ENCODE data around the gene KCNN3.
A peak's percentile ranks its signal among the peaks of the same experiment; 100 is the strongest.

KCNN3 gene

DNA sequence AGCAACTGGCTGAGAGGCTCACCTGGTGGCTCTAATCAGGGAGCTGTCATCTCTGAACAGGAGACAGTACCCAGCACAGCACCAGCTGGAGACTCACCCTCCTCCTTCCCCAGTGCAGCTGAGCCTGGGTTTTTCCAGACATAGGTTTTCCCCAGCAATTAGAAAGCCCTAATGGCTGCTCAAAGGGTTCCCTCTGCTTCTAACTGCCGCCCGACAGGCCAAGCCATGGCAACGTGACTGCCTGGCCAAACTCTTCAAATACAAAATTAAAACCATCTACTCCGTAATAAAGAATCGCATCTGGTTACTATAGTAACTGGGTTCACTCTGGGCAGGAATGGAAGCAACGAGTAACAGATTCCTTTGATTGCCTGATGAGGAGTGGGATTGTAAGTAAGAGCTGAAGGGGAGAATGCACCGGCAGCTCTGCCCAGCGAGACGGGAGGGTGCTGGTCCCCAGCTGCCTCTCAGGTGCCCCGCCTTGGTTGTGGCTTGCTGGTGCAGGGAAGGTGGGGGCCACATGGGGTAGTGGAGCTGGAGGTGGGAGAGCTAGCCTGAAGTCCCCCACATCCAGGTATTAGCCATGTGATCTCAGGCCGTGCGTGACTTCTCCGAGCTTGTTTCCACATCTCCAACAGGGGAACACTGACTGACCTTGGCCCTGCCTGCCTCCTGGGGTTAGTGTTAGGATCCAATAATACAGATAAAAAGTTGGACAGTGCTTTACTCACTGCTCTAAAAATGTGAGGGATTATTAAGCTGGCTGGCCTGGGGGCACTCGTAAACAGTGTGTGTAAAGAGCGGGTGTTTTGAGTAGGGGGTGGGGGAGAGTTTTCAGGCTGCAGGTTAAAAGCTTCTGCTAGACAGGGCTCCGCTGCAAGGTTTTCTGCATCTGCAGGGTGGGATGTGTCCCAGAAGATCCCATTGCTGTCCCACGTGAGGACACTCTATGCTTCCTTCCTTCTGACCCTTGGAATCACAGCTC lies 94.2 kb downstream of the KCNN3 start (continued):
- TF ChIP-seq, protein P1, sequence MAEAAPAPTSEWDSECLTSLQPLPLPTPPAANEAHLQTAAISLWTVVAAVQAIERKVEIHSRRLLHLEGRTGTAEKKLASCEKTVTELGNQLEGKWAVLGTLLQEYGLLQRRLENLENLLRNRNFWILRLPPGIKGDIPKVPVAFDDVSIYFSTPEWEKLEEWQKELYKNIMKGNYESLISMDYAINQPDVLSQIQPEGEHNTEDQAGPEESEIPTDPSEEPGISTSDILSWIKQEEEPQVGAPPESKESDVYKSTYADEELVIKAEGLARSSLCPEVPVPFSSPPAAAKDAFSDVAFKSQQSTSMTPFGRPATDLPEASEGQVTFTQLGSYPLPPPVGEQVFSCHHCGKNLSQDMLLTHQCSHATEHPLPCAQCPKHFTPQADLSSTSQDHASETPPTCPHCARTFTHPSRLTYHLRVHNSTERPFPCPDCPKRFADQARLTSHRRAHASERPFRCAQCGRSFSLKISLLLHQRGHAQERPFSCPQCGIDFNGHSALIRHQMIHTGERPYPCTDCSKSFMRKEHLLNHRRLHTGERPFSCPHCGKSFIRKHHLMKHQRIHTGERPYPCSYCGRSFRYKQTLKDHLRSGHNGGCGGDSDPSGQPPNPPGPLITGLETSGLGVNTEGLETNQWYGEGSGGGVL (tag by site-specific recombination; IDR thresholded peaks at IDR 0.05), result no peak
- TF ChIP-seq GLIS2 (tag by site-specific recombination; IDR thresholded peaks at IDR 0.05), result no peak
- no peak for TF ChIP-seq ZBTB21 (tag by site-specific recombination; IDR thresholded peaks at IDR 0.05)
- no peak for TF ChIP-seq ZSCAN16 (tag by site-specific recombination; IDR thresholded peaks at IDR 0.05)
- TF ChIP-seq, protein P2, sequence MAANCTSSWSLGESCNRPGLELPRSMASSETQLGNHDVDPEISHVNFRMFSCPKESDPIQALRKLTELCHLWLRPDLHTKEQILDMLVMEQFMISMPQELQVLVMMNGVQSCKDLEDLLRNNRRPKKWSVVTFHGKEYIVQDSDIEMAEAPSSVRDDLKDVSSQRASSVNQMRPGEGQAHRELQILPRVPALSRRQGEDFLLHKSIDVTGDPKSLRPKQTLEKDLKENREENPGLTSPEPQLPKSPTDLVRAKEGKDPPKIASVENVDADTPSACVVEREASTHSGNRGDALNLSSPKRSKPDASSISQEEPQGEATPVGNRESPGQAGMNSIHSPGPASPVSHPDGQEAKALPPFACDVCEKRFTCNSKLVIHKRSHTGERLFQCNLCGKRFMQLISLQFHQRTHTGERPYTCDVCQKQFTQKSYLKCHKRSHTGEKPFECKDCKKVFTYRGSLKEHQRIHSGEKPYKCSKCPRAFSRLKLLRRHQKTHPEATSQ (tag by site-specific recombination; IDR thresholded peaks at IDR 0.05), result no peak
- TF ChIP-seq ZNF2 (tag by site-specific recombination; IDR thresholded peaks at IDR 0.05), result no peak
- TF ChIP-seq, protein P3, sequence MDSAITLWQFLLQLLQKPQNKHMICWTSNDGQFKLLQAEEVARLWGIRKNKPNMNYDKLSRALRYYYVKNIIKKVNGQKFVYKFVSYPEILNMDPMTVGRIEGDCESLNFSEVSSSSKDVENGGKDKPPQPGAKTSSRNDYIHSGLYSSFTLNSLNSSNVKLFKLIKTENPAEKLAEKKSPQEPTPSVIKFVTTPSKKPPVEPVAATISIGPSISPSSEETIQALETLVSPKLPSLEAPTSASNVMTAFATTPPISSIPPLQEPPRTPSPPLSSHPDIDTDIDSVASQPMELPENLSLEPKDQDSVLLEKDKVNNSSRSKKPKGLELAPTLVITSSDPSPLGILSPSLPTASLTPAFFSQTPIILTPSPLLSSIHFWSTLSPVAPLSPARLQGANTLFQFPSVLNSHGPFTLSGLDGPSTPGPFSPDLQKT (IDR thresholded peaks at IDR 0.05; ENCODE audit: borderline replicate concordance, low read depth, low read length), result no peak
- no peak for TF ChIP-seq ZNF423 (tag by site-specific recombination; IDR thresholded peaks at IDR 0.05)

DNA sequence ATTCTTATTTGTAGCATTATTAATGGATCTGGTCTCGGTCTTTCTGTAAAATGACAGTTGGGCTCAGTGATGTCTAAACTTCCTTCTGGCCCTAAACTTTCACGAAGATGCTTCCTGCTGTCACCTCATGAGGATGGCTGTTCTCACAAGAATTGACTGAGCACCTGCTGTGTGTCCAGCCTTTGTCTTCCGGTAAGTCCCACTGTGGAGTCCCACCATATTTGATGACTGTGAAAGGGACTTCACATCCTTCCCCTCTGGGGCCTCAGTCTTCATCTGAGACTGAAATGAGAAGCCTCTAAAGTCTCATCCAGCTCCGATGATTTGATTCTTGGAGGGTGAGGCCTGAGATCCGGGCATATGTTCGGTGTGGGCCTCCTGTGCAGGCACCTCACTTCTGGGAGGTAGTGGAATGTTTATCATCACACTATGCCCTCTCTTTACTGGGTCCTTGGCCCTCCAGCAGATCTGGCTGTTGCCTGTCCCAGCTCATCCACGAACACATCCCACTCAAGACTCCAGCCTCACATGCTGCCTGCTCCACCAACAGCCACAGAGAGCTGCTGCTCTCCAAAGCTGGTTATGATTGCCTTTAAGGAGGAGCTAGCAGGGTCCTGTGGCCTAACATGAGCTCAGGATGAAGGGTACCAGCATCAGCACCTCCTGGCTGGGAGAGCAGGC lies 95.8 kb downstream of the KCNN3 start:
- no peaks in the 10 kb centered on the region for H3K9me3 ChIP-seq (ENCODE audit: control insufficient read depth, insufficient read depth, low read depth, low read length)
- no peaks in the 10 kb centered on the region for H3K4me1 ChIP-seq (ENCODE audit: control insufficient read depth, insufficient read depth, low read length)
- ChIA-PET CTCF (interaction anchor here (0.6 to 1.0 kb wide), 2 partner anchors 14 to 28 kb away, joined by 3 to 6 read pairs; no protein-coding TSS in a partner anchor), POLR2A (no interaction called here)
- H3K4me3 ChIP-seq (ENCODE audit: low read depth, low read length), result no peak overlapping the region
- TF ChIP-seq ZNF596 (tag by site-specific recombination; IDR thresholded peaks at IDR 0.05) (no peak), ZNF292 (tag by site-specific recombination; IDR thresholded peaks at IDR 0.05; ENCODE audit: borderline replicate concordance, low read depth) (no peak), ZNF473 (tag by site-specific recombination; IDR thresholded peaks at IDR 0.05) (no peak), ZNF2 (tag by site-specific recombination; IDR thresholded peaks at IDR 0.05) (no peak)
- TF ChIP-seq, protein P4, sequence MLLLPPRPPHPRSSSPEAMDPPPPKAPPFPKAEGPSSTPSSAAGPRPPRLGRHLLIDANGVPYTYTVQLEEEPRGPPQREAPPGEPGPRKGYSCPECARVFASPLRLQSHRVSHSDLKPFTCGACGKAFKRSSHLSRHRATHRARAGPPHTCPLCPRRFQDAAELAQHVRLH (tag by site-specific recombination; IDR thresholded peaks at IDR 0.05), result no peak
- TF ChIP-seq, protein P5, sequence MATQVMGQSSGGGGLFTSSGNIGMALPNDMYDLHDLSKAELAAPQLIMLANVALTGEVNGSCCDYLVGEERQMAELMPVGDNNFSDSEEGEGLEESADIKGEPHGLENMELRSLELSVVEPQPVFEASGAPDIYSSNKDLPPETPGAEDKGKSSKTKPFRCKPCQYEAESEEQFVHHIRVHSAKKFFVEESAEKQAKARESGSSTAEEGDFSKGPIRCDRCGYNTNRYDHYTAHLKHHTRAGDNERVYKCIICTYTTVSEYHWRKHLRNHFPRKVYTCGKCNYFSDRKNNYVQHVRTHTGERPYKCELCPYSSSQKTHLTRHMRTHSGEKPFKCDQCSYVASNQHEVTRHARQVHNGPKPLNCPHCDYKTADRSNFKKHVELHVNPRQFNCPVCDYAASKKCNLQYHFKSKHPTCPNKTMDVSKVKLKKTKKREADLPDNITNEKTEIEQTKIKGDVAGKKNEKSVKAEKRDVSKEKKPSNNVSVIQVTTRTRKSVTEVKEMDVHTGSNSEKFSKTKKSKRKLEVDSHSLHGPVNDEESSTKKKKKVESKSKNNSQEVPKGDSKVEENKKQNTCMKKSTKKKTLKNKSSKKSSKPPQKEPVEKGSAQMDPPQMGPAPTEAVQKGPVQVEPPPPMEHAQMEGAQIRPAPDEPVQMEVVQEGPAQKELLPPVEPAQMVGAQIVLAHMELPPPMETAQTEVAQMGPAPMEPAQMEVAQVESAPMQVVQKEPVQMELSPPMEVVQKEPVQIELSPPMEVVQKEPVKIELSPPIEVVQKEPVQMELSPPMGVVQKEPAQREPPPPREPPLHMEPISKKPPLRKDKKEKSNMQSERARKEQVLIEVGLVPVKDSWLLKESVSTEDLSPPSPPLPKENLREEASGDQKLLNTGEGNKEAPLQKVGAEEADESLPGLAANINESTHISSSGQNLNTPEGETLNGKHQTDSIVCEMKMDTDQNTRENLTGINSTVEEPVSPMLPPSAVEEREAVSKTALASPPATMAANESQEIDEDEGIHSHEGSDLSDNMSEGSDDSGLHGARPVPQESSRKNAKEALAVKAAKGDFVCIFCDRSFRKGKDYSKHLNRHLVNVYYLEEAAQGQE (tag by site-specific recombination; IDR thresholded peaks at IDR 0.05), result 0 out of 2 replicates have a peak, but pooled peaks have one; percentile 42
- no peaks in the 10 kb centered on the region for H3K36me3 ChIP-seq (ENCODE audit: control insufficient read depth in 2 of 2, insufficient read depth in 1 of 2, low read length in 2 of 2)
- no peak overlapping the region for H3K27ac ChIP-seq (ENCODE audit: extremely low read depth, low read depth, low read length)
